Activated naive CD4-positive, alpha-beta T cell treated with anti-CD3 and anti-CD28 coated beads, Interleukin-2, amount 50 U/mL, for 72 hours (primary cell): ENCODE measurements around the gene EMID1. TPM values are rescaled to one million over a fixed set of nuclear protein-coding genes. Genes with fewer than 3 reads are reported as not detected.

ENCODE experiments used
- ATAC-seq, 2 donors: fragments of 150-1000 bp; cut with Tn5 transposase; 2 replicates each; pipeline ENCODE4 v1.10.0; 2021; ENCODE audit warnings: mild to moderate bottlenecking in 2 of 2, moderate library complexity in 2 of 2
- DNase-seq, 2 donors: peaks; one replicate each; pipeline ENCODE4 v3.0.0; 2021 to 2022; ENCODE audit warnings: low spot score in 2 of 2
- H3K27ac Mint-ChIP-seq, 2 donors: one replicate each; pipeline ENCODE4 v1.8.0; 2022; ENCODE audit warnings: mild to moderate bottlenecking in 2 of 2, mixed read lengths in 2 of 2
- H3K36me3 Mint-ChIP-seq, 2 donors: one replicate each; pipeline ENCODE4 v1.8.0; 2022; ENCODE audit warnings: mixed read lengths in 2 of 2
- H3K9me3 Mint-ChIP-seq, 2 donors: one replicate each; pipeline ENCODE4 v1.8.0; 2022; ENCODE audit warnings: mixed read lengths in 2 of 2
- total RNA-seq, 2 donors: library from RNA; stranded (reverse); gene quantifications; one replicate each; pipeline ENCODE4 v1.2.3, GENCODE V29; 2022

The EMID1 gene
- total RNA-seq, 2 donors from 2014 or later: 0.41 TPM; not detected in 1

- DNase-seq: peak; percentile 56 to 67
- H3K36me3 Mint-ChIP-seq: no peaks in the 10 kb centered on the region
- no peaks in the 10 kb centered on the region for H3K9me3 Mint-ChIP-seq
- H3K27ac Mint-ChIP-seq: peak within 1 kb of the TSS in 1 of 2 donors; percentile 36
- peak; percentile 52 to 55 for ATAC-seq
Measured at GRCh38 chr22:29306175-29306834, 100.6 kb downstream of the EMID1 start, which contains the start of gene GAS2L1. Gene GAS2L1, plus strand, starts transcription at chr22:29306650. Its CDS starts 1,456 bp downstream, at chr22:29308106.

GRCh38 chr22:29306835-29307595 lies 101.3 kb downstream of the EMID1 start:
- no peaks in the 10 kb centered on the region for H3K9me3 Mint-ChIP-seq
- peak overlapping the region in 1 of 2 donors; percentile 36 for H3K27ac Mint-ChIP-seq
- ATAC-seq: peak; percentile 31 to 38
- peak in 1 of 2 donors; percentile 57 for DNase-seq
- H3K36me3 Mint-ChIP-seq: no peaks in the 10 kb centered on the region

GRCh38 chr22:29307596-29308147 lies 102.0 kb downstream of the EMID1 start:
- Mint-ChIP-seq H3K27ac (peak overlapping the region in 1 of 2 donors; percentile 36), H3K9me3 (no peaks in the 10 kb centered on the region), H3K36me3 (no peaks in the 10 kb centered on the region)
- no peak for ATAC-seq
- DNase-seq: no peak

- Mint-ChIP-seq H3K36me3 (no peaks in the 10 kb centered on the region), H3K9me3 (no peaks in the 10 kb centered on the region), H3K27ac (no peak overlapping the region)
- ATAC-seq (no peak), DNase-seq (no peak)
Measured at GRCh38 chr22:29308148-29308790, 102.6 kb downstream of the EMID1 start.

GRCh38 chr22:29308791-29309262 lies 103.1 kb downstream of the EMID1 start:
- no peak for DNase-seq

More at GRCh38 chr22:29308791-29309262, 103.1 kb downstream of the EMID1 start:
- peak in 1 of 2 donors; percentile 19 for ATAC-seq
- Mint-ChIP-seq H3K36me3 (peaks cover 2% of the 10 kb centered on the region in 2 donors), H3K27ac (no peak overlapping the region), H3K9me3 (no peaks in the 10 kb centered on the region)

Other genes starting within 250 kb of the EMID1 start
- gene C22orf31, start 144.1 kb upstream of the EMID1 start, total RNA-seq: not detected
- gene KREMEN1, start 132.9 kb upstream of the EMID1 start, total RNA-seq: under 1 TPM; 0.19 to 0.55 TPM
- gene RHBDD3, start 62.1 kb downstream of the EMID1 start, total RNA-seq: 10 to 100 TPM; 19.6 to 29.5 TPM
- gene EWSR1, start 62.4 kb downstream of the EMID1 start, total RNA-seq: 100 to 1,000 TPM; 257 to 320 TPM
- 1 to 10 TPM in 1 of 2 donors, under 1 TPM in 1; 0.36 to 1.5 TPM for gene GAS2L1, start 100.8 kb downstream of the EMID1 start, total RNA-seq
- under 1 TPM; 0.20 to 0.78 TPM for gene RASL10A, start 109.8 kb downstream of the EMID1 start, total RNA-seq
- gene AP1B1, start 182.7 kb downstream of the EMID1 start, total RNA-seq: 10 to 100 TPM; 48.9 to 60.4 TPM
- not detected for gene RFPL1, start 232.7 kb downstream of the EMID1 start, total RNA-seq